Breast epithelium (tissue), 4 donors: Measurements from ENCODE around the gene CLSTN2. TPM values are rescaled to one million over a fixed set of nuclear protein-coding genes. Genes with fewer than 3 reads are reported as not detected.

Source experiments
- DNase-seq, 2 donors: peaks; one replicate each; pipeline ENCODE4 v3.0.0-alpha.2; 2019; ENCODE audit warnings: low spot score in 2 of 2
- H3K27ac ChIP-seq, 2 donors: fragments of 200-600 bp; sonication (generic) in 1 of 2; one replicate each; pipeline ENCODE4 v1.5.1; 2016 to 2019; ENCODE audit warnings: mild to moderate bottlenecking in 1 of 2
- H3K27me3 ChIP-seq, 2 donors: fragments of 200-600 bp; sonication (generic) in 1 of 2; one replicate each; pipeline versions ENCODE4 v1.5.1 to v1.6.0; 2017 to 2019; ENCODE audit warnings: control low read depth in 1 of 2, mild to moderate bottlenecking in 1 of 2
- H3K36me3 ChIP-seq: fragments of 200-600 bp; one replicate; pipeline ENCODE4 v1.5.1; 2019
- H3K4me1 ChIP-seq, 2 donors: fragments of 200-600 bp; sonication (generic); one replicate each; pipeline ENCODE4 v1.5.1; 2016 to 2019; ENCODE audit warnings: control low read depth in 1 of 2
- H3K4me3 ChIP-seq, 3 donors: fragments of 200-600 bp; sonication (generic); 1 replicate in 2 of 3; 2 replicates in 1 of 3; pipeline ENCODE4 v1.5.1; 2016 to 2019; ENCODE audit warnings: mild to moderate bottlenecking in 3 of 3, moderate library complexity in 2 of 3
- H3K9me3 ChIP-seq, 2 donors: fragments of 200-600 bp; sonication (generic) in 1 of 2; one replicate each; pipeline ENCODE4 v1.5.1; 2016 to 2019; ENCODE audit warnings: control low read depth in 1 of 2
- POLR2A ChIP-seq: fragments of 450-650 bp; IDR thresholded peaks from one replicate; pipeline ENCODE4 v1.6.1; 2016; ENCODE audit warnings: antibody characterized with exemption, mild to moderate bottlenecking, moderate library complexity
- POLR2AphosphoS5 ChIP-seq, 3 donors: sonication (generic); formaldehyde crosslinking; IDR thresholded peaks; one replicate each; pipeline ENCODE4 v1.6.1; 2017; ENCODE audit warnings: antibody characterized with exemption in 3 of 3
- intact Hi-C: fragments of 100-400 bp; cut with DNase I; formaldehyde crosslinking; loops from one replicate; pipeline ENCODE4 v1.15.1; 2023; ENCODE audit warnings: low total_unique reads
- total RNA-seq, 3 donors: library from RNA; depleted of rRNA; stranded (reverse); fragments of >200 nt; gene quantifications; one replicate each; pipeline ENCODE4 v1.1.0, GENCODE V29; 2016
- TF ChIP-seq, protein P1 (sequence below), 3 donors: fragments of 450-650 bp; IDR thresholded peaks; one replicate each; pipeline ENCODE4 v1.5.1; 2016 to 2017; ENCODE audit warnings: antibody characterized with exemption in 3 of 3, mild to moderate bottlenecking in 3 of 3, moderate library complexity in 3 of 3

CLSTN2 gene
- total RNA-seq, 3 donors from 2014 or later = 15.5 to 75.5 (median 33.1) TPM

DNA sequence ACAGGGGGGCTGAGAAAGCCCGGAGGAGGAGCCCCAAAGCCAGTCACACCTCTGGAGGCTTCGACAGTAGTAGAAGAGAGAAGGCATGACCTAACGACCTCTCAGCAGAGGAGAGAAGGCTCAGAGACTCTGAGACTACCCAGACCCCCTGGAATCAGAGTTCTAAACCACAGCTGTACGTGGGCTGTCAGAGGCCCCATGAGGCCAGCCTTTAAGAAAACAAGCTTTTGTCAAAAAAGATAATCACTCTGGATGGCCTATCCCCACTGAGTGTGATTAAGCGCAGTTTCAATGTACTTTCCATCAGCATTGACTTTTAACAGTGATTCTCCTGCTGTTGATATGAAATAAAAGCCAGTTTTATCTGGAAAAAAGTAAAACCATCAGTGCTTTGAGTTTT is 330.3 kb downstream of the CLSTN2 start:
- H3K4me3 ChIP-seq = no peak overlapping the region
- intact Hi-C loops = no loop called here
- no peaks in the 10 kb centered on the region for H3K27me3 ChIP-seq
- DNase-seq = no peak
- no peak for TF ChIP-seq POLR2AphosphoS5 (IDR thresholded peaks at IDR 0.05)
- TF ChIP-seq, protein P1, sequence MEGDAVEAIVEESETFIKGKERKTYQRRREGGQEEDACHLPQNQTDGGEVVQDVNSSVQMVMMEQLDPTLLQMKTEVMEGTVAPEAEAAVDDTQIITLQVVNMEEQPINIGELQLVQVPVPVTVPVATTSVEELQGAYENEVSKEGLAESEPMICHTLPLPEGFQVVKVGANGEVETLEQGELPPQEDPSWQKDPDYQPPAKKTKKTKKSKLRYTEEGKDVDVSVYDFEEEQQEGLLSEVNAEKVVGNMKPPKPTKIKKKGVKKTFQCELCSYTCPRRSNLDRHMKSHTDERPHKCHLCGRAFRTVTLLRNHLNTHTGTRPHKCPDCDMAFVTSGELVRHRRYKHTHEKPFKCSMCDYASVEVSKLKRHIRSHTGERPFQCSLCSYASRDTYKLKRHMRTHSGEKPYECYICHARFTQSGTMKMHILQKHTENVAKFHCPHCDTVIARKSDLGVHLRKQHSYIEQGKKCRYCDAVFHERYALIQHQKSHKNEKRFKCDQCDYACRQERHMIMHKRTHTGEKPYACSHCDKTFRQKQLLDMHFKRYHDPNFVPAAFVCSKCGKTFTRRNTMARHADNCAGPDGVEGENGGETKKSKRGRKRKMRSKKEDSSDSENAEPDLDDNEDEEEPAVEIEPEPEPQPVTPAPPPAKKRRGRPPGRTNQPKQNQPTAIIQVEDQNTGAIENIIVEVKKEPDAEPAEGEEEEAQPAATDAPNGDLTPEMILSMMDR (IDR thresholded peaks at IDR 0.05) = no peak
- TF ChIP-seq POLR2A = no peak
- no peaks in the 10 kb centered on the region for H3K9me3 ChIP-seq
- H3K27ac ChIP-seq = no peak overlapping the region
- H3K4me1 ChIP-seq = no peaks in the 10 kb centered on the region
- no peaks in the 10 kb centered on the region for H3K36me3 ChIP-seq

DNA sequence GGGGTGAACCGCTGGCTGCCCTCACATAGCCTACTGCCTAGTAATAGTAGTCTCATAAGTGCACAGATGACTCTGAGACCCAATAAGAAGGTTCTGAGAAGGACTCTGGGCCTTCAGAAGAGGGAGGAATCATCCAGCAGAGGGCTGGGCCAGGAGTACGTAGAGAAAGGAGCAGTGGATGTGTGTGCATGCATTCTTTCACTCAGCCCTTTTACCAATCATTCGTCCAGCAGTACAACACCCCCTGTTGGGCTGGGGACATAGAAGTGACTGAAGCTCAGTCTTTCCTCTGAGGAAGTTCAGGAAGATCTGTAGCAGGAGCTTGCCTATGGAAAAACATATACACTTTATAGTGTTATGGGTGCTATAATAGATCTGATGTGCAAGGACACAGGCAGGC is 333.1 kb downstream of the CLSTN2 start:
- no peak for DNase-seq
- H3K4me3 ChIP-seq = no peak overlapping the region
- H3K4me1 ChIP-seq = no peaks in the 10 kb centered on the region
- no peak overlapping the region for H3K27ac ChIP-seq
- TF ChIP-seq POLR2AphosphoS5 (IDR thresholded peaks at IDR 0.05) (no peak), POLR2A (no peak)
- TF ChIP-seq, protein P1 (IDR thresholded peaks at IDR 0.05) = no peak
- no peaks in the 10 kb centered on the region for H3K36me3 ChIP-seq
- H3K27me3 ChIP-seq = no peaks in the 10 kb centered on the region
- H3K9me3 ChIP-seq = no peaks in the 10 kb centered on the region
- intact Hi-C loops = no loop called here

DNA sequence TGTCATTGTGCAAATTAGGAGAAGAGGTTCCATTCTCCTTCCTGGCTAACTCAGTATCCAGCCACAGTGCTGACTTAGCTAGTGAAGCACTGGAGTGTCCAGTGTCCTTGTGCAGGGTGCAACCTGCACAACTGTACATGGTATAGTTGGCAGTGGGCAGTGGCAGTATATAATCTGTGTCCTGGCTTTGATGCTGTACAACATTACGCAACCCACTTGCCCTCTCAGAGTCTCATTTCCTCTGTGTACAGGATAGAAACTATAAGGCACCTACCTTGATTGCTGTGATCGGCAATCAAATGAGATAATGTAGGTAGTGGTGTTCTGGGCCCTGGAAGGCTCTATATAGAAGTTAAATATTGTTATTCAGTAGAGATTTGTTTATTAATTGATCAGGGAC is 333.6 kb downstream of the CLSTN2 start:
- Histone ChIP-seq H3K27ac (no peak overlapping the region), H3K9me3 (no peaks in the 10 kb centered on the region), H3K4me1 (no peaks in the 10 kb centered on the region), H3K36me3 (no peaks in the 10 kb centered on the region), H3K27me3 (no peaks in the 10 kb centered on the region), H3K4me3 (no peak overlapping the region)
- DNase-seq = no peak
- no peak for TF ChIP-seq POLR2A
- no peak for TF ChIP-seq POLR2AphosphoS5 (IDR thresholded peaks at IDR 0.05)
- TF ChIP-seq, protein P1 (IDR thresholded peaks at IDR 0.05) = no peak
- intact Hi-C loops = no loop called here

DNA sequence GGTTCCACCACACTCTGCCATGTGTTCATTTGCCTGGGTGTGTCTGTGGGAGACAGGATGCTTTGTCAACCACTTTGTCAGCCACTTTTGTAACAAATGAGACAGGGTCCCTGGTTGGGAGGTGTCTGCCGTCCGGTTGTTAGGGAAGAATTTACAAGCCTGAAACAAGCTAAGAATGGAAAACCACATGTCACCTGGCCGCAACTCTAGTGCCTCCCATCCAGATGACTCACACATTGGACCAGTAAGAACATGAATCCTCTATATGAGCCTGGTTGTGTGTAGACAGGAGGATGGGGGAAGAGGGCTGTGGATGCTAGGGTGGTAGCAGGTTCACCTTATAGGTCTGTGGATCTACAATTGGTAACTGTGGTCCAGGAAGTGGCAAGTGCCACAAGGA is 335.3 kb downstream of the CLSTN2 start:
- DNase-seq = no peak
- H3K9me3 ChIP-seq = no peaks in the 10 kb centered on the region
- H3K36me3 ChIP-seq = no peaks in the 10 kb centered on the region
- H3K27me3 ChIP-seq = no peaks in the 10 kb centered on the region
- intact Hi-C loops = no loop called here
- H3K4me1 ChIP-seq = no peaks in the 10 kb centered on the region
- H3K4me3 ChIP-seq = no peak overlapping the region
- TF ChIP-seq, protein P1 (IDR thresholded peaks at IDR 0.05) = no peak
- TF ChIP-seq POLR2AphosphoS5 (IDR thresholded peaks at IDR 0.05) (no peak), POLR2A (no peak)
- H3K27ac ChIP-seq = no peak overlapping the region

DNA sequence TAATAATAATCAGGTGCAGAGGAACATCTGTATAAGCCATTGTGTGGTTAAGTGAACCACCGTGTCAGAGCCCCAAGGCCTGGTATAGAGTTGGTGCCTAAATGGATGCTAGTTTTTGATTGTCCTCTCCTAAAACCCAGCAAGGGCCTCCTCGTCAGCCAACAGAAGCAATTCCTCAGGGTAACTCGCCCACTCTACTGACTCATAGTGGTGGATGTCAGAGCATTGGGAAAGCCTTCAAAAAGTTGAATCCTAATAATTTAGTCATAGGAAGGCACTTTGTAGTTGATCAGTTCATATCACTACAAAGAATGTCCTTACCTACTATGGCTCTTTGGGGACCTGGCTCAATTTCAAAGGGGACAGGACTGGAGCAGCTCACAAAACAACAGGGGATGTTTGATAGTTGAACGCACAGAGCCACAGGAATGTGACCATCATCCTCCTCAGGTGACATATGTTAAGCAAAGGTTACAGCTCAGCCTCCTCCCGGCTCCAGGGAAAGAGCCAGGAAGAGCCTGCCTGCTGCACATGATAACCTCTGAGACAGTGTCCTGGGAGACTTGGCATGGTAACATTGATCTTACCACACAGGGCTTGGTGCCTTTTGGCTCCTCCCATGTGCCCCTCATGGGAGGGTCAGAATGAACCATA is 338.7 kb downstream of the CLSTN2 start:
- H3K27me3 ChIP-seq = no peaks in the 10 kb centered on the region
- H3K9me3 ChIP-seq = no peaks in the 10 kb centered on the region
- no peak overlapping the region for H3K4me3 ChIP-seq
- H3K36me3 ChIP-seq = no peaks in the 10 kb centered on the region
- TF ChIP-seq POLR2A (no peak), POLR2AphosphoS5 (IDR thresholded peaks at IDR 0.05) (no peak)
- TF ChIP-seq, protein P1 (IDR thresholded peaks at IDR 0.05) = no peak
- DNase-seq = no peak
- H3K27ac ChIP-seq = no peak overlapping the region
- no peaks in the 10 kb centered on the region for H3K4me1 ChIP-seq
- intact Hi-C loops = no loop called here
